Mesothelial cell of epicardium (in vitro differentiated cells): ENCODE measurements around the gene ADAT3. TPM values are rescaled to one million over a fixed set of nuclear protein-coding genes. Genes with fewer than 3 reads are reported as not detected.

Source experiments
- DNase-seq, 2 experiments: peaks; one replicate each; pipeline ENCODE4 v3.0.0; 2021; ENCODE audit warnings: low spot score in 2 of 2; ENCODE audit not compliant: unreplicated experiment in 2 of 2
- H3K27ac Mint-ChIP-seq: 2 replicates; pipeline ENCODE4 v1.8.0; 2021; ENCODE audit warnings: mixed read lengths
- H3K27me3 Mint-ChIP-seq: 2 replicates; pipeline ENCODE4 v1.8.0; 2021; ENCODE audit warnings: low read depth, mixed read lengths
- H3K36me3 Mint-ChIP-seq: 2 replicates; pipeline ENCODE4 v1.8.0; 2021; ENCODE audit warnings: mixed read lengths
- H3K4me1 Mint-ChIP-seq: 2 replicates; pipeline ENCODE4 v1.8.0; 2021; ENCODE audit warnings: mixed read lengths
- H3K4me3 Mint-ChIP-seq: 2 replicates; pipeline ENCODE4 v1.8.0; 2021; ENCODE audit warnings: mild to moderate bottlenecking, moderate library complexity, mixed read lengths
- H3K9me3 Mint-ChIP-seq: 2 replicates; pipeline ENCODE4 v1.8.0; 2021; ENCODE audit warnings: mixed read lengths
- total RNA-seq: library from RNA; stranded (reverse); gene quantifications from 3 replicates; pipeline ENCODE4 v1.2.1, GENCODE V29; 2021
- TF ChIP-seq, protein P1 (sequence below): fragments of 200-600 bp; sonication (generic); IDR thresholded peaks from one replicate; pipeline ENCODE4 v1.5.0; 2021; ENCODE audit warnings: antibody characterized with exemption; ENCODE audit not compliant: unreplicated experiment

Gene ADAT3
- total RNA-seq, 1 donor from 2014 or later: 15.5 TPM

DNA sequence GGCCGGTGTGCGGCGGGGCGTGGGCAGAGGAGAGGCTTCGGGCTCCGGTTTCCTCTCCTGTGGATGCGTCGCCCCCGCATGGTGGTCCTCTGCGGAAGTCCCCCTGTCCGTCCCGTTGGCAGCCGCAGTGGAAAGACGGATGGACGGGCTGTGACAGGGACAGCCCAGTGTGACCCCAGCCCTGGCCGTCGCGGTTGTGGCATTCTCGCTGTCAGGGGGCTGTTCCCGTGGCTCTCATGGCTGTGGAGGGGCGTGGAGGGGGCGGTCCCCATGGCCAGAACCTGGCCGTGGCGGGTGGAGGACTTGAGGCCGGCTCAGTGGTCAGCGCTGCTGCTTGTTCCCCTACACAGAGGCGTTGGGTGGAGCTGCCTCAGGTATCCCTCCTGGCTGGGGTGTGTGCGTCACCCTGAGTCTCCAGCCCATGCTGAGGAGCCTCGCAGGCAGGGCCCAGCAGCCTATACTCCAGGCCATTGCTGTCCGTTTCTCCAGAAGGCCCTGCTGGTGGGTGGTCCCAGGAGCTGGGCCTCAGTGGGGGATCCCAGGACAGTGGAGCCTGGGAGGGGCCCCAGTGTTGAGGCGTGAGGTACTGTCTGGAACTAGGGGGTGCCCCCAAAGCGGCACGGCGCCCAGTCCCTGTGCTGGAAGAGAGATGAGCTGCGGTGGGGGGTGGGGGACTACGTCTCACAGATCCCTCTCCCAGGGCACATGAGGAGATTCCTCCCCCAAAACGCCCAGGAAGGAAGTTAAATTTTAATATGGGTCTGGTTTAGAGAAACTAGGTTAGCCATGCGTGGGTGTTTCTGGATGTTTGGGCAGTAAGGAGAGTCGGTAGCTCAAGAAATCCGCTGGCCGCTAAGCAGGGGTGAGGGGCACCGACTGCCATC is 56.0 kb downstream of the ADAT3 start:
- Mint-ChIP-seq H3K9me3 (no peaks in the 10 kb centered on the region), H3K4me1 (no peaks in the 10 kb centered on the region), H3K27me3 (no peaks in the 10 kb centered on the region), H3K36me3 (peaks cover 11% of the 10 kb centered on the region), H3K27ac (no peak overlapping the region), H3K4me3 (no peak overlapping the region)
- TF ChIP-seq, protein P1, sequence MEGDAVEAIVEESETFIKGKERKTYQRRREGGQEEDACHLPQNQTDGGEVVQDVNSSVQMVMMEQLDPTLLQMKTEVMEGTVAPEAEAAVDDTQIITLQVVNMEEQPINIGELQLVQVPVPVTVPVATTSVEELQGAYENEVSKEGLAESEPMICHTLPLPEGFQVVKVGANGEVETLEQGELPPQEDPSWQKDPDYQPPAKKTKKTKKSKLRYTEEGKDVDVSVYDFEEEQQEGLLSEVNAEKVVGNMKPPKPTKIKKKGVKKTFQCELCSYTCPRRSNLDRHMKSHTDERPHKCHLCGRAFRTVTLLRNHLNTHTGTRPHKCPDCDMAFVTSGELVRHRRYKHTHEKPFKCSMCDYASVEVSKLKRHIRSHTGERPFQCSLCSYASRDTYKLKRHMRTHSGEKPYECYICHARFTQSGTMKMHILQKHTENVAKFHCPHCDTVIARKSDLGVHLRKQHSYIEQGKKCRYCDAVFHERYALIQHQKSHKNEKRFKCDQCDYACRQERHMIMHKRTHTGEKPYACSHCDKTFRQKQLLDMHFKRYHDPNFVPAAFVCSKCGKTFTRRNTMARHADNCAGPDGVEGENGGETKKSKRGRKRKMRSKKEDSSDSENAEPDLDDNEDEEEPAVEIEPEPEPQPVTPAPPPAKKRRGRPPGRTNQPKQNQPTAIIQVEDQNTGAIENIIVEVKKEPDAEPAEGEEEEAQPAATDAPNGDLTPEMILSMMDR: no peak
- DNase-seq: no peak

DNA sequence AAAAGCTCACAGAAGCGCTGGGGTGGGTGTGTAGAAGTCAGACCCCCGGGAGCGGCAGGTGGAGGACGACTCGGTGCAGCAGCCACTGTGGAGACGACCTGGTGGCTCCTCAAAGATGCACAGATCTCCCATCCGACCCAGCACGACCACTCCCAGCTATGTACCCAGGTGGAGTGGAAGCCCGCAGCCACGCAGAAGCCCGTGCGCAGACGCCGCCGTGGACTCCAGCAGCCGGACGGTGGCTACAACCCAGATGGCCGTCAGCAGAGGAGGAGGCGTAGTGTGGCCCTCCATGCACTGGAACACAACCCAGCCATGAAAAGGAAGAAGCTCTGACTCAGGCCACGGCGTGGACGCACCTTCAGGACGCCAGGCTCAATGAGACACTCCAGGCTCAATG is 57.5 kb downstream of the ADAT3 start:
- Mint-ChIP-seq H3K4me3 (no peak overlapping the region), H3K36me3 (peaks cover 12% of the 10 kb centered on the region), H3K27ac (no peak overlapping the region), H3K4me1 (no peaks in the 10 kb centered on the region), H3K27me3 (no peaks in the 10 kb centered on the region), H3K9me3 (no peaks in the 10 kb centered on the region)
- TF ChIP-seq, protein P1: no peak
- DNase-seq: no peak

Other genes starting within 250 kb of the ADAT3 start
- not detected in 3 replicates for gene ONECUT3, start 151.9 kb upstream of the ADAT3 start, total RNA-seq
- 2.2 to 2.4 TPM (median 2.3 TPM) in 3 replicates for gene ATP8B3, start 93.1 kb upstream of the ADAT3 start, total RNA-seq
- 41.6 to 46.6 TPM (median 44.3 TPM) in 3 replicates for gene REXO1, start 56.9 kb upstream of the ADAT3 start, total RNA-seq
- gene KLF16, start 41.8 kb upstream of the ADAT3 start, total RNA-seq: 22.0 to 24.1 TPM (median 23.5 TPM) in 3 replicates
- gene ABHD17A, start 19.9 kb upstream of the ADAT3 start, total RNA-seq: 59.4 to 67.2 TPM (median 62.0 TPM) in 3 replicates
- gene SCAMP4, start within 50 bp of the ADAT3 start, total RNA-seq: 93.5 to 97.7 TPM (median 93.5 TPM) in 3 replicates
- gene CSNK1G2, start 35.8 kb downstream of the ADAT3 start, total RNA-seq: 79.1 to 84.0 TPM (median 81.8 TPM) in 3 replicates
- gene BTBD2, start 110.3 kb downstream of the ADAT3 start, total RNA-seq: 112 to 118 TPM (median 114 TPM) in 3 replicates
- gene MKNK2, start 145.8 kb downstream of the ADAT3 start, total RNA-seq: 92.6 to 97.1 TPM (median 95.9 TPM) in 3 replicates
- 33.0 to 34.7 TPM (median 34.1 TPM) in 3 replicates for gene MOB3A, start 190.9 kb downstream of the ADAT3 start, total RNA-seq
- 11.0 to 14.4 TPM (median 13.8 TPM) in 3 replicates for gene IZUMO4, start 191.5 kb downstream of the ADAT3 start, total RNA-seq
- 107 to 116 TPM (median 115 TPM) in 3 replicates for gene AP3D1, start 246.2 kb downstream of the ADAT3 start, total RNA-seq